CD4-positive, alpha-beta memory T cell (primary cell): ENCODE data around the gene KRT71. TPM values are rescaled to one million over a fixed set of nuclear protein-coding genes. Genes with fewer than 3 reads are reported as not detected.

Experiments used
- CTCF ChIA-PET: fragments of 350-600 bp; sonication (Branson Sonifier 250); formaldehyde crosslinking; loops from one replicate; lab custom pipeline; 2021; ENCODE audit warnings: inconsistent platforms; ENCODE audit not compliant: partially characterized antibody; lab: Charles Lee
- POLR2A ChIA-PET: fragments of 350-600 bp; sonication (Branson Sonifier 250); formaldehyde crosslinking; loops from one replicate; lab custom pipeline; 2021; ENCODE audit not compliant: partially characterized antibody; lab: Charles Lee
- DNase-seq, 5 donors: peaks; one replicate each; pipeline versions ENCODE4 v3.0.0 to v3.0.0-alpha.2; 2020 to 2022; ENCODE audit warnings: mixed read lengths in 1 of 5
- H3K27ac ChIP-seq: one replicate; pipeline ENCODE4 v1.7.0; 2013; ENCODE audit warnings: low read depth, low read length
- H3K27me3 ChIP-seq: 2 replicates; pipeline ENCODE4 v1.7.0; 2013; ENCODE audit warnings: mild to moderate bottlenecking, low read length, moderate library complexity; ENCODE audit not compliant: insufficient read depth
- H3K36me3 ChIP-seq: 2 replicates; pipeline ENCODE4 v1.7.0; 2013; ENCODE audit warnings: mild to moderate bottlenecking, low read length, moderate library complexity; ENCODE audit not compliant: insufficient read depth
- H3K4me1 ChIP-seq: 2 replicates; pipeline ENCODE4 v1.7.0; 2013; ENCODE audit warnings: mild to moderate bottlenecking, low read length, moderate library complexity; ENCODE audit not compliant: insufficient read depth
- H3K4me3 ChIP-seq, 2 donors: one replicate each; pipeline ENCODE4 v1.7.0; 2013; ENCODE audit warnings: low read length in 2 of 2, mild to moderate bottlenecking in 1 of 2
- H3K9me3 ChIP-seq, 2 donors: one replicate each; pipeline ENCODE4 v1.7.0; 2013; ENCODE audit warnings: low read length in 2 of 2, control low read depth in 1 of 2; ENCODE audit not compliant: control insufficient read depth in 1 of 2
- H3K27ac Mint-ChIP-seq, 7 donors: one replicate each; pipeline ENCODE4 v1.8.0; 2020 to 2021; ENCODE audit warnings: mixed read lengths in 7 of 7, mild to moderate bottlenecking in 6 of 7, inconsistent platforms in 3 of 7, moderate library complexity in 3 of 7
- H3K27me3 Mint-ChIP-seq, 2 donors: one replicate each; pipeline ENCODE4 v1.8.0; 2020 to 2021; ENCODE audit warnings: mixed read lengths in 2 of 2
- H3K36me3 Mint-ChIP-seq, 2 donors: one replicate each; pipeline ENCODE4 v1.8.0; 2020 to 2021; ENCODE audit warnings: mixed read lengths in 2 of 2, inconsistent platforms in 1 of 2, mild to moderate bottlenecking in 1 of 2
- H3K4me1 Mint-ChIP-seq, 4 donors: one replicate each; pipeline ENCODE4 v1.8.0; 2020 to 2021; ENCODE audit warnings: mixed read lengths in 4 of 4, mild to moderate bottlenecking in 1 of 4
- H3K4me3 Mint-ChIP-seq, 8 donors: one replicate each; pipeline ENCODE4 v1.8.0; 2020 to 2021; ENCODE audit warnings: mixed read lengths in 8 of 8, mild to moderate bottlenecking in 7 of 8, moderate library complexity in 6 of 8, inconsistent platforms in 3 of 8
- H3K9me3 Mint-ChIP-seq, 8 donors: one replicate each; pipeline ENCODE4 v1.8.0; 2020 to 2021; ENCODE audit warnings: mixed read lengths in 8 of 8, mild to moderate bottlenecking in 5 of 8, inconsistent platforms in 3 of 8, moderate library complexity in 1 of 8
- intact Hi-C: fragments of 100-400 bp; cut with micrococcal nuclease; formaldehyde crosslinking; loops from one replicate; pipeline ENCODE4 v1.15.1; 2023
- polyA plus RNA-seq, 2 donors: library from polyadenylated mRNA; unstranded; fragments of 300-500 nt; fragmentation: Illumina TruSeq; gene quantifications; one replicate each; pipeline ENCODE4 v1.2.3, GENCODE V29; 2021
- total RNA-seq, 2 experiments: library from RNA; stranded (reverse); gene quantifications; one replicate each; pipeline ENCODE4 v1.2.3, GENCODE V29; 2021

Gene KRT71
- total and polyA plus RNA-seq, 4 experiments from 2014 or later, result not detected

DNA sequence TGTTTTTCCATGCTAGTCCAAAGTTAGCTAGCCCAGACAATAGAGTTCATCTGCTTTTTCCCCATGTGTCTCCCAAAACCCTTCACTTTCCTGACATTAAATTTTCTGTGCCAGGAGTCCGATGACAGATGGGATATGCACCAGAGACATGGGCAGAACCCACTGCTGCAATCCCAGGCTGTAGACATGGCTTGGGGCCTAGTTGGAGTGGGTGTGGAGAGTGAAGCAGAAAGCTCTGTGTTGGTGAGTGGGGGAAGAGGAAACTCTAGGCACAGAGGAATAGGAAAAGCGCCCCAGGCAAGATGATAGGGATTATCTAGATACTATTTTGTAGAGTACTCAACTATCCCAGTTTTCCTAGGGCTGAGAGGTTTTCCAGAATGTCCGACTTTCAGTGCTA is 25.5 kb upstream of the KRT71 start:
- Histone ChIP-seq H3K27me3 (no peaks in the 10 kb centered on the region), H3K9me3 (no peaks in the 10 kb centered on the region), H3K27ac (no peak overlapping the region), H3K36me3 (no peaks in the 10 kb centered on the region), H3K4me3 (no peak overlapping the region), H3K4me1 (no peaks in the 10 kb centered on the region)
- H3K27ac Mint-ChIP-seq, result no peak overlapping the region
- peaks cover 0 to 2% of the 10 kb centered on the region in 2 donors for H3K27me3 Mint-ChIP-seq
- ChIA-PET POLR2A (no interaction called here), CTCF (interaction anchor here (11.9 to 17.5 kb wide), 2 partner anchors 290 to 301 kb away, joined by 165 to 317 read pairs; no protein-coding TSS in a partner anchor)
- DNase-seq, result no peak
- H3K4me3 Mint-ChIP-seq, result no peak overlapping the region
- H3K9me3 Mint-ChIP-seq, result no peaks in the 10 kb centered on the region
- H3K36me3 Mint-ChIP-seq, result no peaks in the 10 kb centered on the region
- intact Hi-C loops, result no loop called here
- H3K4me1 Mint-ChIP-seq, result peaks cover 2 to 14% (median 4%) of the 10 kb centered on the region in 4 donors

DNA sequence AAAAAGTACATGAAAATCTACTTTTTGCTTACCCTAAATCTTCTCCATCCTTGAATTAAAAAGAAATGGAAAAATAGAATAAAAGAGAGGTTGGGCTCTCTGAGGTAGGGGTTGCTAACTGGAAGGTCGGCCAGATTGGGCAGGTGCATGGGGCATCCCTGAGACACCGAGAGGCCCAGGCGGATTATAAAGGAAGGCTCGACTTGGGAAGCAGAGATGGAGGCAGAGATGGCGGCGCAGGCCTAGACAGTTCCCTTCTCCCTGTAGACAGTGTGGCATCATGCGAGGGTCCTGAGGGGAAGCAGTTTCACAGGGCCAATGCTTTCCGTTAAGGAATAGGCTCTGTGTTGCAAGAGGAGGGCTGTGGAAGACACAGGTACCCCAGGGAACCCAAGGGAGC is 24.4 kb upstream of the KRT71 start:
- Mint-ChIP-seq H3K36me3 (no peaks in the 10 kb centered on the region), H3K9me3 (no peaks in the 10 kb centered on the region), H3K27me3 (peaks cover 4 to 6% of the 10 kb centered on the region in 2 donors), H3K27ac (no peak overlapping the region), H3K4me3 (no peak overlapping the region), H3K4me1 (peaks cover 0 to 7% (median 0%) of the 10 kb centered on the region in 4 donors)
- CTCF ChIA-PET, result interaction anchor here (11.9 to 17.5 kb wide), 2 partner anchors 291 to 302 kb away, joined by 165 to 317 read pairs; no protein-coding TSS in a partner anchor
- Histone ChIP-seq H3K4me1 (no peaks in the 10 kb centered on the region), H3K36me3 (no peaks in the 10 kb centered on the region), H3K4me3 (no peak overlapping the region), H3K27me3 (no peaks in the 10 kb centered on the region), H3K9me3 (no peaks in the 10 kb centered on the region), H3K27ac (no peak overlapping the region)
- POLR2A ChIA-PET, result no interaction called here
- no peak for DNase-seq
- intact Hi-C loops, result no loop called here

DNA sequence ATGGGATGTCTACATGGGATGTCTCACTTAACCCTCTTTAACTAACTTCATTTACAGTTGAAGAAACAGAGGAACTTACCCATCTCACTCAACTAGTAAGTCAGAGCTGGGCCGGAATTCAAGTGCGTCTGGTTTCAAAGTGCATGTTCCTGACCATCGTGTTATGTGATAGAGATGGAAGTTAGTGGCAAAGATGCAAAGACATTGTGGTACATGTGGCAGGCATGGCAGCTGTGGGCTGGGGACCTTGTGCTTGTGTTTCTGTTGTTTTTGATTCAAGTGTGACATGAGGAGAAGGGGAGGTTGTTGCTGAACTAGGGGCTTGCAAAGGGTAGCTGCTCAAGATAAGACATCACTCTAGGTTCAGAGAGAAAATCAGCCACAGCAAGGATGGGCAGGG is 23.0 kb upstream of the KRT71 start:
- Mint-ChIP-seq H3K36me3 (no peaks in the 10 kb centered on the region), H3K9me3 (no peaks in the 10 kb centered on the region), H3K4me3 (no peak overlapping the region), H3K4me1 (peaks cover 0 to 7% (median 0%) of the 10 kb centered on the region in 4 donors), H3K27ac (peak overlapping the region in 1 of 7 donors; percentile 17), H3K27me3 (peaks cover 6 to 14% of the 10 kb centered on the region in 2 donors)
- no peaks in the 10 kb centered on the region for H3K27me3 ChIP-seq
- H3K9me3 ChIP-seq, result no peaks in the 10 kb centered on the region
- intact Hi-C loops, result no loop called here
- no peaks in the 10 kb centered on the region for H3K4me1 ChIP-seq
- DNase-seq, result no peak
- no peak overlapping the region for H3K4me3 ChIP-seq
- H3K27ac ChIP-seq, result no peak overlapping the region
- CTCF ChIA-PET, result interaction anchor here (17.5 kb wide), 1 partner anchor 303 kb away, joined by 317 read pairs; no protein-coding TSS in a partner anchor
- H3K36me3 ChIP-seq, result no peaks in the 10 kb centered on the region
- POLR2A ChIA-PET, result no interaction called here

DNA sequence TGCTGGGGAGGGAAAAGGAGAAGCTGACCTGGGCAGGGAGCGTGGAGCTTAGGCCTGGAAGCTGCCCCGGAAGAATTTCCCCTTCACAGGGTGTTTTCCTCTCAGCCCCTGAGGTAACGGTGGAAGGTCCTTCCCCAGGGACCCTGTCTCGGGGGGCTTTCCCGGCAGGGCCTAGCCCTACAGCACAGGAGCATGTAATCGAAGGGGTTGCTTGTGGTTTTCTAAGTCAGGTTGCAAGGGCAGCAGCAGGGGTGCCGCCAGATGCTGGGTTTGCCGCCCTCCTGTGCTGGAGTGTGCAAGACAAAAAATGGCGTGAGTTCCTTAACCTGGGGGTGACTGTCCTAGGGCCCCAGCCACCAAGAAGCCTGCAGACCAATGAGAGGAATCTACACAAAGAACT is 22.3 kb upstream of the KRT71 start:
- CTCF ChIA-PET, result interaction anchor here (17.5 kb wide), 1 partner anchor 304 kb away, joined by 317 read pairs; no protein-coding TSS in a partner anchor

DNA sequence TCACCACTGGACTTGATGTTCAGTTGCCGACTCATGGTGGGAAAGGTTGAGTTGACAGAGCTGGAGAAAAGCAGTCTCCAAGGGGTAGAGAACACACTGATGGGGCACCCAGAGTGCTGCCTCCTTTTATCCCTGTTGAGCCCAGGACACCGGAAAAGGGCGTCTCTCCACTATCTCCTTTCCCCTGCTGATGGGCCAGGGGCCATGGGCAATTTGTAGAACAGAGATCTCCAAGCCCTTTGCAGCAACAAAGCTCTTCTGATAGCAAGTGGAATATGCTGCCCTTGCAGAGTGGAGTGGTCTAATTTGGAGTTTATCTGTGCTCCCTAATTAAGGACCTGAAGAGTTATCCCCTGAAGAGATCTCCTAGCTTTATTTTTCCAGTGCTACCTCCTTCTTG is 20.8 kb upstream of the KRT71 start, which contains the start of gene KRT74:
TSS of gene KRT74 (minus strand) at position 101 of the 400 bp plus-strand sequence. CDS start at position 35, 66 bp downstream.
- CTCF ChIA-PET, result interaction anchor here (1.3 to 17.5 kb wide), 2 partner anchors 8 to 306 kb away, joined by 3 to 317 read pairs; no protein-coding TSS in a partner anchor
- intact Hi-C loops, result no loop called here
- Mint-ChIP-seq H3K4me3 (no peak within 1 kb of the TSS), H3K4me1 (no peaks in the 10 kb centered on the region), H3K36me3 (no peaks in the 10 kb centered on the region), H3K27me3 (peaks cover 6 to 18% of the 10 kb centered on the region in 2 donors), H3K27ac (peak within 1 kb of the TSS in 1 of 7 donors; percentile 12), H3K9me3 (no peaks in the 10 kb centered on the region)
- no peaks in the 10 kb centered on the region for H3K36me3 ChIP-seq
- no peaks in the 10 kb centered on the region for H3K4me1 ChIP-seq
- no peaks in the 10 kb centered on the region for H3K9me3 ChIP-seq
- no peak for DNase-seq
- POLR2A ChIA-PET, result no interaction called here
- no peaks in the 10 kb centered on the region for H3K27me3 ChIP-seq
- no peak within 1 kb of the TSS for H3K27ac ChIP-seq
- H3K4me3 ChIP-seq, result no peak within 1 kb of the TSS

More for the DNA sequence above, 22.3 kb upstream of the KRT71 start:
- H3K36me3 ChIP-seq, result no peaks in the 10 kb centered on the region
- DNase-seq, result no peak
- peaks cover 6 to 15% of the 10 kb centered on the region in 2 donors for H3K27me3 Mint-ChIP-seq
- H3K4me3 Mint-ChIP-seq, result no peak overlapping the region
- no peaks in the 10 kb centered on the region for H3K27me3 ChIP-seq
- no peaks in the 10 kb centered on the region for H3K4me1 ChIP-seq
- no peaks in the 10 kb centered on the region for H3K9me3 ChIP-seq
- H3K27ac ChIP-seq, result no peak overlapping the region
- POLR2A ChIA-PET, result no interaction called here
- intact Hi-C loops, result no loop called here
- peaks cover 0 to 3% (median 0%) of the 10 kb centered on the region in 4 donors for H3K4me1 Mint-ChIP-seq
- no peak overlapping the region for H3K27ac Mint-ChIP-seq
- no peak overlapping the region for H3K4me3 ChIP-seq
- H3K36me3 Mint-ChIP-seq, result no peaks in the 10 kb centered on the region
- no peaks in the 10 kb centered on the region for H3K9me3 Mint-ChIP-seq

DNA sequence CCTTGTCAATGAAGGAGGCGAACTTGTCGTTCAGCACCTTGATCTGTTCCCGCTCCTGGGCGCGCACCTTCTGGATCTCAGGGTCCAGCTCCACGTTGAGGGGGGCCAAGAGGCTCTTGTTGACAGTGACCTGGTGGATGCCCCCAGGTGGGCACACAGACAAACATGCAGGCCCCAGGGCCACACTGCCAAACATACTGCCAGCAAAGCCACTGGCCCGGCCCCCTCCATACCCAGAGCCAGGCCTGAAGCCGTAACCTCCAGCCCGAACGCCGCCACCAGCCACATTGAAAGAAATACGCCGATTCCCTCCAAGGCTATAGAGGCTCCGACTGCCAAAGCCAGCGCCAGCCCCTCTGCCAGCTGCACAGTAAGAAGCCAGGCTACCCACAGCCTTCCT is 20.4 kb upstream of the KRT71 start:
- H3K9me3 ChIP-seq, result no peaks in the 10 kb centered on the region
- ChIA-PET POLR2A (no interaction called here), CTCF (interaction anchor here (1.3 to 17.5 kb wide), 2 partner anchors 8 to 306 kb away, joined by 3 to 317 read pairs; no protein-coding TSS in a partner anchor)
- H3K27me3 ChIP-seq, result no peaks in the 10 kb centered on the region
- intact Hi-C loops, result no loop called here
- no peaks in the 10 kb centered on the region for H3K36me3 ChIP-seq
- Mint-ChIP-seq H3K4me1 (no peaks in the 10 kb centered on the region), H3K27ac (no peak overlapping the region), H3K27me3 (peaks cover 6 to 18% of the 10 kb centered on the region in 2 donors), H3K4me3 (no peak overlapping the region), H3K36me3 (no peaks in the 10 kb centered on the region), H3K9me3 (no peaks in the 10 kb centered on the region)
- no peak for DNase-seq
- no peaks in the 10 kb centered on the region for H3K4me1 ChIP-seq
- H3K4me3 ChIP-seq, result no peak overlapping the region
- H3K27ac ChIP-seq, result no peak overlapping the region

DNA sequence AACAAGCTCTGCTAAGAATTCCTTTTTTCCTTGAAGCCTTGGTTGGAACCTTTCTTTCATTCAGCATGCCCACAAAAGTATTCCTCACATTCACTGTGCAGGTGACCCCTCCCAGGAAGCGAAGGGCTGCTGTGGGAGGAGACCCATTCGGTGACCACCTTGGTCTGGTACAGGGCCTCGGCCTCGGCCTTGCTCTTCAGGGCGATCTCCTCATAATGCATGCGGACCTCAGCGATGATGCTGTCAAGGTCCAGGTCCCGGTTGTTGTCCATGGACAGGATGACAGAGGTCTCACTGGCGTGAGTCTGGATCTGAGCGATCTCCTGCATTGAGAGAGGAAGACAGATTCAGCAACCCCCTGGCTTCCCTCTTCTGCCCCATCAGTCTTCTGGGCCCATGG is 17.6 kb upstream of the KRT71 start:
- ChIA-PET CTCF (no interaction called here), POLR2A (no interaction called here)
- Mint-ChIP-seq H3K27ac (no peak overlapping the region), H3K9me3 (no peaks in the 10 kb centered on the region), H3K4me1 (no peaks in the 10 kb centered on the region), H3K36me3 (no peaks in the 10 kb centered on the region), H3K4me3 (no peak overlapping the region), H3K27me3 (peaks cover 8 to 32% of the 10 kb centered on the region in 2 donors)
- Histone ChIP-seq H3K27ac (no peak overlapping the region), H3K4me3 (no peak overlapping the region), H3K4me1 (no peaks in the 10 kb centered on the region), H3K36me3 (no peaks in the 10 kb centered on the region), H3K27me3 (peaks cover 2% of the 10 kb centered on the region), H3K9me3 (no peaks in the 10 kb centered on the region)
- DNase-seq, result no peak
- intact Hi-C loops, result no loop called here
